NCI-H748 treated with DMSO at 0.1 percent for 48 hours (cell line): ENCODE data around the gene SSX2IP.

Experiments
- DNase-seq: peaks from one replicate; lab custom pipeline; 2025; lab: John Stamatoyannopoulos, UW

The SSX2IP gene

DNA sequence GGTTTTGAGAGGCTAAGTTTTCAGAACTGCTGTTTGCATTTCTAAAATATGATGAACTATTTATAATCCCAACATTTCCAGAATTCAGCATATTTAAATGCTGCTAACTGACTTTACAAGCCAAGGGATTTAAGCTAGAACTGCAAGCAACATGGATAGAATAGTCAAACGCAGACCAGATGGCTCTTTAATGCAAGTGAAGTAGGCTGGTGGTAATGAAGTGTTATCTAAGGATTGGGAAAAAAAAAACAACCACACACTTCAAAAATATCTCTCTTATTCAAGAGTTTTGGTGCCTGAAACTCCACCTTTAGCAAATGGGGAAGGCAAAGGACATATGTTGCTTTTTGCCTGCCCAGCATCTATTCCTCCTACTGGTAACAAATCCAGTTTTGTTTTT is 20.9 kb upstream of the SSX2IP start:
- DNase-seq: no peak

DNA sequence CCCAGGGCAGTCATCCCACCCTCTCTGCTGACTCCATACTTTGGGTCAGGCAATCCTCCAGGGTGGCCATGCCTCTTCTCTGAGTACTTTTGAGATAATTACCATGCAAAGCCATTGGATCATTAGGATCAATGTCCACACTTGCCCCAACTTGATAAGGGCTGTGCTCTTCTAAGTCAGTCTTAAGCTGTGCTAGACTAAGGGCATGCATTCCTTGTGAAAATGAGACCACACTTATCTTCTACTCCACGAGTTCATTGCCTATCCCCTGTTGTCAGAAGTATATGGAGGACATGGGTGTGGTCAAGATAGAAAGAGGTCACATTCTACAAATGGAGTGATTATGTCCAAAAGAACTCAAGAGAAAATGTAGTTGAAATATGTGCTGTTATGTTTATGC is 18.9 kb upstream of the SSX2IP start:
- no peak for DNase-seq

GRCh38 chr1:84708031-84708430 is 17.8 kb upstream of the SSX2IP start:
- no peak for DNase-seq

- DNase-seq: no peak
These were observed 15.3 kb upstream of the SSX2IP start for GRCh38 chr1:84705513-84705912.

DNA sequence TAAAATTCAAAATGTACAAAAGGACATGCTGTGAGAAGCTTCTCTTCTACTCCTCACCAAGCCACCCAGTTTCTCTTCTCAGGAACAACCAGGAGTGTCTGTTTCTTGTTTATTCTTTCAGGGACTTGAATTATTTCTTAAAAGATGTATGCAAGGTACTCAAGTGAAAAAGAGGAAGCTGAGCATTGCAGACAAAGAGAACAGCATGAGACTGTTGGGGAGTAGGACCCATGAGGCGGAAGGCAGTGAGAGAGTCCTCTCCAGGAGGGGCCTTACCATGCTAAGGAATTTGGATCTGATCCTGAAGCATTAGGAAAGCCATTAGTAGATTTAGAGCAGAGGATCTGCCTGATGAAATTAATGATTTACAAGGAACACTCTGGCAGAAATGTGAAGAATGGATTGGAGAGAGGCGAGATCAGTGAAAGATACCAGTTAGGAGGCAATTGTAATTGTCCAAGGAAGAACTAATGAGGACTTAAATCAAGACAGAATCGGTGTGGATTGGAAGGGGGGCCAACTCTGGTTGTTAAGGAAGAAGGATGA is 14.7 kb upstream of the SSX2IP start:
- no peak for DNase-seq

GRCh38 chr1:84703431-84703830 is 13.2 kb upstream of the SSX2IP start:
- DNase-seq: no peak

DNA sequence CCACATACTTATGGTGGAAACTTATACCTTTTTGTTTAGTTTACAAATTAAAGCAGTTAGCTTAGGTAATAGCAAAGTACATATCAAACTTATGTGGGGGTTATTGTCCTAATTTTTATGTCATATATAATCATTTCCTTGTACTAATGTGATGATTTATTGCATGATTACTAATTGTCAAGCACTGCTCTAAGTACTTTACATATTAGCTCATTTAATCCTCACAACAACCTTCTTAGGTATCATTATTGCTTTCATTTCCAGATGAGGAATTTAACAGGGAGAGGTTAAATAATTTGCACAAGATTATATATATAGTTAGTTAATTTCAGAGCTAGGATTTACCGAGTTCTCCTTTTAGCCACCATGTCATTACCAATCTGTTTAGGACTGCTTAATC is 11.9 kb upstream of the SSX2IP start:
- DNase-seq: no peak

- no peak for DNase-seq
These were observed 11.1 kb upstream of the SSX2IP start for GRCh38 chr1:84701376-84701775.

DNA sequence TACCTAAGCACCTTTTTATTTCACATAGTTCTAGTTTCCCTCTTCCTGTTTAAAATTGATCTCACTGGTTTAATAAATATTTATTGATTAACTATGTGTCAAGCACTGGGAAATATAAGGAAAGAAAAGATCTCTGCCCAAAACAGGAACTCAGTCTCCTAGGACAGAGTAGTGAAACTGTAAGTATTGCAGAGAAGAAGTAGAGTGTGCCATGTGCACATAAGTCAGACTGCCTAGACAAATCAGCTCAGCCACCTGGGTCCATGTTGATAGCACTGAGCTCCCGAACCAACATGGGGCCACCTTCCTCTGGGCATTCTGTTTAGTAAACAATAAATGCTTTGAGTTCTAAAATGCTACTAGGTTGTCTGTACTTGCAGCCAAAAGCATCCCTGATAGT is 9.8 kb upstream of the SSX2IP start:
- no peak for DNase-seq

- DNase-seq: no peak
These were observed 8.2 kb upstream of the SSX2IP start for GRCh38 chr1:84698151-84699110.

- DNase-seq: no peak
These were observed 3.5 kb upstream of the SSX2IP start for GRCh38 chr1:84693785-84694184.

- no peak for DNase-seq
These were observed 2.7 kb upstream of the SSX2IP start for GRCh38 chr1:84693005-84693404.

DNA sequence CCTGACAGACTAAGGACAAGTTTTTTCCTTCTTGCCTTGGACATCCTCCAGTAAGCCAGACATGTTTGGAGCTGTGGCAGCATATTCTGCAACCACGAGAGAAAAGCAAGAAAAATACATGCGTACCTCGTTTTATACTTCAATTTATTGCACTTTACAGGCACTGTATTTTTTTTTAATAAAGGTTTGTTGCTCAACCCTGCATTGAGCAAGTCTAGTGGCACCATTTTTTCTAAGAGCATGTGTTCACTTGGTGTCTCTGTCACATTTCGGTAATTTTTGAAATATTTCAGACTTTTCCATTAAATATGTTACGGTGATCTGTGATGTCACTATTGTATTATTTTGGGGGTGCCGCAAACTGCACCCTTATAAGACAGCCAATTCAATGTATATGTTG is 2.1 kb upstream of the SSX2IP start:
- DNase-seq: no peak

DNA sequence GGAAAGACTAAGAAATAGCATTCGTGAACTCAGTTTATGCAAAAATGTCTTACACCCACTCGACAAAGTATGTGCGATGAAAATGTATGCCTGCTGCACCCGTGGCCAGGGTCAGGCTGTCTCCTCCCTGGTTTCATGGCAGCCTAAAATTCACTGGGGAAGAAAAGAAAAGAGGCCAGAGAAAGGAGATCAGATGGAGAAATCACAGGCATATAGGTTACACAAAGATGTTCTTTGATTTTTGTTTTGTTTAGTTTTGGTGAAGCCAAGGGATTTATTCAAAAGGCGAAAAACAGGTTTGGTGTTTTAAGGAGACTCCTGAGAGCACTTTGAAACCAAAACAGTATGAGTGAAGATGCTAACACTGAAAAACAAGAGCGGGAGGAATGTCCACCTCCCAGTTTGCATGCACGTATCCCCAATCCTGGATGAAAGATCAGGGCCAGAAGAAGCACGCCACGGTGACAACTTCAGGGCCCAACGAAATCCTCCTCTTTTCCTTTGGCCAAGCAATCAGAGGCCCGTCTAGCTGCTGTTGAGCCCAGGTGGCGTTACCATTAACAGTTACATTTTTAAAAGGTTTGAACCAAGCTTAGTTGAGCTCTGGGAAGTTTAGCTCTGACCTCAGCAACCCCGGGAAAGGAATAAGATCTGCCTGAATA is 992 bp upstream of the SSX2IP start:
- no peak for DNase-seq

DNA sequence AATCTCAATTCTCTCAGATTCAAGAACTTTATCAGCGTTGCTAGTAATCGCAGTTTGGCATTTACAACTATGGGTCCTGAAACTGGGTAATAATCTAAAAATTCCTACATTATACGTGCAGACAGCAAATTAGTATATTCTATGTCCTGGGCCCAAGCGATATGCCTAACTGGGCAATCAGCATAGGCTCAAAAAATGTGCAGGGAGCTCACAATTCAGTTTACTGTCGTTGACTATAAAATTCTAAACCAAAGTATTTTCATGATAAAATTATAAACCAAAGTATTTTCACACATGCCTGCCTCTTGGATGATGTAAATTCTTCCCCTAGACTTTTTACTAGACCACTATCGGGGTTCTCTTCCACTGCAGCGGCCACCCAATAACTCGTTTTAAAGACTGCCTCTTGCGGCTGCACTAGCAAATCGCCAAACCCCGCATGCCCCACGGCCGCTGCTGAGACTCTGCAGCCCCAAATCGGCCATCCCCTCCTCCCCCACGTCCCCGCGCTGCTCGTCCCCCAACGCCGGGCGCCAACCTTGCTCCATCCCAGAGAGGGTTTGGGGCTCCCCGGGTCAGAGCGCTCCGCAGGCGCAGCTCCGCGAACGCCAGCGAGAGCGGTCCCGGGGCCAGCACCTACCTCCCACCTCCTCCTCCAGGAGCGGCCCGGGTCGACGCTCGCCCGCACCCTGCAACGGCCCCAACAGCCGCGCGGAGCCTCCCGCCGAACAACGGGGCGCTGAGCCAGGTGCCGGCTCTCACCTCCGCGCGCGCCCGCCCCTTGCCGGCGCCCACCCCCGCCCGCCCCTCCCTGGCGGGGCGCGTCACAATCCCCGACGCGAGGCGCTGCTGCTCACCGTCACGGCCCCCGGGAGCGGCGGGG is 506 bp downstream of the SSX2IP start:
- peak; percentile 52 for DNase-seq

GRCh38 chr1:84688463-84689061 is 1.7 kb downstream of the SSX2IP start:
- DNase-seq: no peak

DNA sequence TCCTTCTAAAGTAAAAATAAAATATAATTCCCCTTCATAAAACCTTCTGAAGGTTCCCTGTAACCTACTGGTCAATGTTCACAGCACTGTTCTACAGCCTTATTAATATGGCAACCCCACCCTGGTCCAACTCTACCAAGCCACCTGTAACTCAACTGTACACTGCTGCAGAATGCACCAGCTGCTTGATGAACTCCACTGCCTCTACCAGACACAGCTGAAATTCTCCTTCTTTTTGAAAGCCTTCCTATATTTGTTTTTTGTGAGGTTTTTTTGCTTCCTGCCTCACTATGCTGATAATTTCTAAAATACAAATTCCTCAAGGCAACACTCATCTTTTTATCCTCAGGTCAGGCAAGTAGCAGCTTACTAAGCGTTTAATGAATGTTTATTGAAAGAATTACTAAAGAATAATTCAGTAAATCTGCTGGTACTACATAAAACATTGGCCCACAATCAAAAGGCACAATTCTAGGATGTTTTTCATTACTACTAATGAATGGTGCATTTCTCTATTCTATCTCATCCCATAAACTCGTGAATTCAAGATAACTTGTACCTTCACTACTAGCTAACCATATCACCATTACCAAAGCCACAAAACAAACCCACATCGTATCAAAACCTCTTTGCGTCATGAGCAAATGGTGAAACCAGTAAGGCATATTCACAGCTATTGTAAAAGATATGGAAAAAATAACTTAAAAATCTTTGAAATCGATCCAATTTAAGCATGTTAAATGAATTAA is 2.4 kb downstream of the SSX2IP start:
- no peak for DNase-seq

DNA sequence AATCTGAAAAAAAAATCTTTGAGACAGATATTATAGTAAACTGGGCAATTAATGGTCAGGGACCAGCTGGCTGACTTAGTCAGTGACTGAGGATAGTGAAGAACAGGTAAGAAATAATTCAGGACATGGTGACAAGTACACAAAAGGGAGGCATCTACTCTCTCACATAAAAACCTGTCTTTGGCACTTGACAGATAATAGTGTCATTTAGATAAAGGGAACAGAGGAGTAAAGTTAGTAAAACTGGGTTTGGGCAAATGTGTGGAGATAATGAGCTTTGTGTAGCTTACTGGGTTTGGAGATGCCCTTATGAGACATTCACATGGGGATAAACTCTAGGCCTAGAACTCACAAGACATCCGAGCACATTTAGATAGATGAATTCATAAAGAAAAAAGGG is 4.0 kb downstream of the SSX2IP start:
- no peak for DNase-seq

GRCh38 chr1:84683508-84683907 is 6.8 kb downstream of the SSX2IP start:
- DNase-seq: no peak

DNA sequence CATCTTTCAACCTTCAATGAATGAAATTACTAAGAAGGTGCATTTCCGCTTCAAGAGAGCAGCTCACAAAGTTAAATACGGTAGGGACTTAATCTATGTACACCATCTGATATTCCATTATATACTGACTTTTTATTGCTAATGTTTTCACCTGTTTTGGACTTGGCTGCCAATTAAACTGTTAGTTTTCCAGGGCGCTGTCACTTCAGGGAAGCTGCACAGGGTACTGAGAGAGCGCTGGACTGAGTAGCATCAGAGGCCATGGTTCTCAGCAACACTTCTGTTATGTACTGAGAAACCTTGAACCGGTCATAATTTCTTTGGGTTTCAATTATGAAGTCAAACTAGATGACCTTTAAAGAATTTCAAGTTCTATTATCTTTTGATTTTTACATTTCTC is 8.2 kb downstream of the SSX2IP start:
- no peak for DNase-seq
